Fibroblast of skin of left quadriceps (primary cell): Measurements from ENCODE around the gene ANKRD29.
"Not testable (repeated sequence)": the region's sequence is repeated elsewhere in the genome, so short reads cannot be mapped to it uniquely, and the experiment has no call there.

ENCODE experiments used
- DNase-seq, 2 experiments: peaks; one replicate each; pipeline ENCODE4 v3.0.0-alpha.2; 2013; ENCODE audit warnings: low read depth in 2 of 2

The ANKRD29 gene

GRCh38 chr18:23584019-23584983 is 78.4 kb downstream of the ANKRD29 start:
- DNase-seq = no peak

GRCh38 chr18:23583071-23583865 is 79.4 kb downstream of the ANKRD29 start:
- no peak for DNase-seq

- no peak for DNase-seq
Observed at GRCh38 chr18:23580677-23581367, 81.9 kb downstream of the ANKRD29 start.

- DNase-seq = no peak
Observed at GRCh38 chr18:23578891-23579653, 83.6 kb downstream of the ANKRD29 start.

- DNase-seq = no peak
Observed at GRCh38 chr18:23578067-23578701, 84.5 kb downstream of the ANKRD29 start.

GRCh38 chr18:23577521-23577920 is 85.2 kb downstream of the ANKRD29 start:
- DNase-seq = not testable (repeated sequence)

- no peak for DNase-seq
Observed at GRCh38 chr18:23575309-23575651, 87.4 kb downstream of the ANKRD29 start.

GRCh38 chr18:23574611-23575308 is 88.0 kb downstream of the ANKRD29 start:
- DNase-seq = no peak

- DNase-seq = no peak
Observed at GRCh38 chr18:23573626-23574431, 88.9 kb downstream of the ANKRD29 start.

GRCh38 chr18:23573020-23573419 is 89.7 kb downstream of the ANKRD29 start:
- DNase-seq = no peak

GRCh38 chr18:23572570-23572969 is 90.1 kb downstream of the ANKRD29 start:
- no peak for DNase-seq

- no peak for DNase-seq
Observed at GRCh38 chr18:23572012-23572411, 90.7 kb downstream of the ANKRD29 start.

- DNase-seq = no peak
Observed at GRCh38 chr18:23570912-23571504, 91.7 kb downstream of the ANKRD29 start.

GRCh38 chr18:23569299-23570063 is 93.2 kb downstream of the ANKRD29 start:
- DNase-seq = no peak

GRCh38 chr18:23568281-23569138 is 94.2 kb downstream of the ANKRD29 start:
- DNase-seq = no peak

- DNase-seq = no peak
Observed at GRCh38 chr18:23567671-23568070, 95.0 kb downstream of the ANKRD29 start.

GRCh38 chr18:23565916-23566547 is 96.7 kb downstream of the ANKRD29 start:
- no peak for DNase-seq
